HG02763 (cell line): Measurements from ENCODE around the gene MT1X.

ENCODE experiments used
- ATAC-seq: cut with Tn5 transposase; IDR thresholded peaks from one replicate; pipeline ENCODE4 v1.9.1; 2021; ENCODE audit warnings: mild to moderate bottlenecking, moderate library complexity; ENCODE audit not compliant: unreplicated experiment

The MT1X gene

GRCh38 chr16:56681939-56682702, at the start of gene MT1X:
MT1X (plus strand) TSS chr16:56682470; CDS start chr16:56682541, 71 bp downstream.
- peak; percentile 97 for ATAC-seq

GRCh38 chr16:56632848-56633365, 49.4 kb upstream of the MT1X start:
- ATAC-seq, result no peak

GRCh38 chr16:56633535-56633934, 48.7 kb upstream of the MT1X start:
- ATAC-seq, result no peak

GRCh38 chr16:56634715-56635440, 47.4 kb upstream of the MT1X start:
- ATAC-seq, result no peak

GRCh38 chr16:56635441-56635967, 46.8 kb upstream of the MT1X start:
- no peak for ATAC-seq

GRCh38 chr16:56636616-56637413, 45.5 kb upstream of the MT1X start:
- no peak for ATAC-seq

- no peak for ATAC-seq
Measured at GRCh38 chr16:56637814-56638750, 44.2 kb upstream of the MT1X start, which contains the start of gene MT1A. MT1A (plus strand) TSS chr16:56638666; CDS start chr16:56638739, 73 bp downstream.

GRCh38 chr16:56639045-56639444, 43.2 kb upstream of the MT1X start:
- ATAC-seq, result no peak

GRCh38 chr16:56640076-56640475, 42.2 kb upstream of the MT1X start:
- no peak for ATAC-seq

GRCh38 chr16:56641166-56641565, 41.1 kb upstream of the MT1X start:
- ATAC-seq, result no peak

- peak; percentile 53 for ATAC-seq
Measured at GRCh38 chr16:56643080-56643778, 39.0 kb upstream of the MT1X start.

- no peak for ATAC-seq
Measured at GRCh38 chr16:56643833-56644232, 38.4 kb upstream of the MT1X start.

GRCh38 chr16:56645311-56645710, 37.0 kb upstream of the MT1X start:
- ATAC-seq, result no peak

- ATAC-seq, result no peak
Measured at GRCh38 chr16:56645838-56646237, 36.4 kb upstream of the MT1X start.

GRCh38 chr16:56647641-56648431, 34.4 kb upstream of the MT1X start:
- no peak for ATAC-seq

GRCh38 chr16:56649271-56649670, 33.0 kb upstream of the MT1X start:
- ATAC-seq, result no peak

GRCh38 chr16:56649820-56650219, 32.5 kb upstream of the MT1X start:
- ATAC-seq, result no peak

GRCh38 chr16:56651586-56651985, 30.7 kb upstream of the MT1X start, which contains the start of gene MT1B:
MT1B (plus strand) TSS chr16:56651886; CDS start chr16:56651954, 68 bp downstream.
- no peak for ATAC-seq
